Measurements from ENCODE around the gene RCC2. TPM values are rescaled to one million over a fixed set of nuclear protein-coding genes. Genes with fewer than 3 reads are reported as not detected.
A peak's percentile ranks its signal among the peaks of the same experiment; 100 is the strongest.

RCC2 gene
- total RNA-seq, 1 experiment from 2014 or later: 473 TPM

DNA sequence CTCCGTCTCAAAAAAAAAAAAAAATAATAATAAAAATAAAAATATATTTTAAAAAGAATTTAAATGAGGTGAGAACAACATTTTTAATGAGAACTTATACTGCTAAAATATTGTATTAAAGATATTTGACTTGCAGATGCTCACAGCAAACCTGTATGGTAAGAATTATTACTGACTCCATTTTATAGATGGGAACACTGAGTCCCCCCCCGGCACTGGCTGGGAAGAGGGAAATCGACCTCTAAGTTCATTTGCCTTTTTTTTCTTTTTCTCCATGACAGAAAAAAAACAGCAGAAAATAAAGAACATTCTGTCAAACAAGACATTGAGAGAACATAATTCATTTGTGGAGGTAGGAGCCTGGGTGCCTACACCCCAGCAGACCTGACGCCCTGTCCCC lies 80.9 kb downstream of the RCC2 start:
- no peak overlapping the region for H2AFZ ChIP-seq (ENCODE audit: low read length)
- no peak for TF ChIP-seq CTCF (conservative IDR thresholded peaks at IDR 0.05)

More for the DNA sequence above, 80.9 kb downstream of the RCC2 start:
- Mint-ChIP-seq H3K9me3 (no peaks in the 10 kb centered on the region; a peak in 1 of 5 replicates), H3K27ac (peak overlapping the region in 2 of 3 experiments; percentile 35 to 70; a peak in 2 of 7 replicates), H3K36me3 (ENCODE audit: insufficient read depth in 1 of 3, low read depth in 3 of 3) (no peaks in the 10 kb centered on the region), H3K4me3 (no peak overlapping the region), H3K4me1 (peaks cover 9 to 11% of the 10 kb centered on the region in 2 experiments; a peak in 3 of 4 replicates), H3K27me3 (ENCODE audit: low read depth) (no peaks in the 10 kb centered on the region; the same call in 1 of the 2 replicates)
- DNase-seq: no peak
- no peak overlapping the region for H3K14ac ChIP-seq (ENCODE audit: insufficient read depth, low read length)
- H2BK20ac ChIP-seq (ENCODE audit: low read depth, low read length, poor library complexity, severe bottlenecking): no peak overlapping the region
- no peak overlapping the region for H3K56ac ChIP-seq (ENCODE audit: insufficient read length, low read depth, low read length)
- H4K8ac ChIP-seq (replicated peaks; ENCODE audit: insufficient read length, low read depth, low read length): no peak overlapping the region
- H2BK15ac ChIP-seq (ENCODE audit: low read depth, low read length): no peak overlapping the region
- H3K79me2 ChIP-seq (ENCODE audit: insufficient read depth, low read length): no peaks in the 10 kb centered on the region
- H3K23ac ChIP-seq (ENCODE audit: insufficient read length, low read depth, low read length): no peak overlapping the region
- H4K91ac ChIP-seq (ENCODE audit: insufficient read length, low read depth, low read length): no peak overlapping the region
- no CpG with 5 or more reads among the region's 4 CpGs for WGBS (ENCODE audit: extremely low coverage, insufficient read length, low lambda C conversion rate)
- H2BK5ac ChIP-seq (ENCODE audit: insufficient read length, low read length): no peak overlapping the region
- H4K5ac ChIP-seq (ENCODE audit: insufficient read length, low read depth, low read length): no peak overlapping the region
- H2BK12ac ChIP-seq (ENCODE audit: insufficient read length, low read depth, low read length): no peak overlapping the region
- H3K4me2 ChIP-seq (ENCODE audit: insufficient read depth, insufficient read length, low read length): no peak overlapping the region
- no peaks in the 10 kb centered on the region for H3K27me3 ChIP-seq (ENCODE audit: insufficient read depth, low read length)
- H3T11ph ChIP-seq (ENCODE audit: low read length): no peak overlapping the region
- H3K23me2 ChIP-seq (ENCODE audit: insufficient read length, low read depth, low read length, poor library complexity, severe bottlenecking): no peaks in the 10 kb centered on the region
- no peak overlapping the region for H3K27ac ChIP-seq (ENCODE audit: insufficient read length, low read depth, low read length)
- H2BK120ac ChIP-seq (ENCODE audit: low read depth, low read length, poor library complexity, severe bottlenecking): no peak overlapping the region
- no peaks in the 10 kb centered on the region for H3K79me1 ChIP-seq (ENCODE audit: insufficient read depth, low read depth, low read length, poor library complexity, severe bottlenecking)
- H3K9ac ChIP-seq (ENCODE audit: extremely low read depth, insufficient read length, low read length): no peak overlapping the region
- H3K18ac ChIP-seq (ENCODE audit: insufficient read length, low read depth, low read length): no peak overlapping the region
- H3K4me1 ChIP-seq (ENCODE audit: insufficient read depth, low read length): no peaks in the 10 kb centered on the region
- H2AK5ac ChIP-seq (ENCODE audit: insufficient read length, low read length): no peak overlapping the region
- no peak overlapping the region for H3K4ac ChIP-seq (ENCODE audit: low read depth, low read length)
- no peaks in the 10 kb centered on the region for H4K20me1 ChIP-seq (ENCODE audit: control insufficient read depth, insufficient read depth, insufficient read length)
- no peaks in the 10 kb centered on the region for H3K9me3 ChIP-seq (ENCODE audit: control insufficient read depth, low read depth, low read length)

Other genes starting within 250 kb of the RCC2 start
- 0.20 and 0.24 TPM in 2 replicates for gene PADI1, start 234.5 kb downstream of the RCC2 start, total RNA-seq (2021)
- 2.4 and 2.5 TPM in 2 replicates for gene PADI3, start 190.6 kb downstream of the RCC2 start, total RNA-seq (2021)
- gene PADI4, start 131.5 kb downstream of the RCC2 start, total RNA-seq (2021): 0.13 and 0.18 TPM in 2 replicates
- not detected in 2 replicates for gene PADI6, start 67.5 kb downstream of the RCC2 start, total RNA-seq (2021)
- 20.2 and 21.4 TPM in 2 replicates for gene ARHGEF10L, start 100.0 kb upstream of the RCC2 start, total RNA-seq (2021)